ENCODE measurements around the gene ELFN2.

- no peak for TF ChIP-seq CTCF (IDR thresholded peaks at IDR 0.05)
- no peak for TF ChIP-seq POLR2A (IDR thresholded peaks at IDR 0.05)
Observed at GRCh38 chr22:37393746-37394145, 33.5 kb downstream of the ELFN2 start.

Measured in prostate gland (tissue), 2 donors.